ENCODE measurements around the gene DNM3. TPM values are rescaled to one million over a fixed set of nuclear protein-coding genes. Genes with fewer than 3 reads are reported as not detected.

DNM3 gene
- total RNA-seq, 1 experiment from 2014 or later = 0.11 TPM

DNA sequence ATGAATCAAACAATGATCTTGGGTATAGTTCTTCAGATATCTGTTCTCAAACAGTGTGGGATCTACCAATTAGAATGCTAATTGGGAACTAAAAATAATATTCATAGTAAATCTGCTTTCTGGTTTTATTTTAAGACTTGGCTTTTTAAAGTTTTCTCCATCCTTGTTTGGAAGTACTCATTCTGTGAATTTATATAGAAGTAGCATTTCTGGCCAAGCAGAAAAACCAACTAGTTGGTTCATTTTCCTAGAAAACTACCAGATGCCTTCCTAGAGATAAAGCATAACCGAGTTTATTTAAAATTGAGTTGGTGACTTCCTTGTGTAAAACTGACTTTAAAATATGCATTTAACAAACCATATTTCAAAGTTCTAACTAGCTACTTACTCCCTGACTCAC lies 48.8 kb downstream of the DNM3 start:
- H3K9me3 Mint-ChIP-seq (ENCODE audit: unreplicated experiment) = no peaks in the 10 kb centered on the region
- intact Hi-C loops (cut with micrococcal nuclease; ENCODE audit: unreplicated experiment) = no loop called here
- H3K36me3 Mint-ChIP-seq (ENCODE audit: insufficient read depth, unreplicated experiment) = no peaks in the 10 kb centered on the region
- no peak overlapping the region for H3K27ac Mint-ChIP-seq (ENCODE audit: unreplicated experiment)
- H3K27me3 Mint-ChIP-seq (ENCODE audit: insufficient read depth, unreplicated experiment) = peaks cover 4% of the 10 kb centered on the region
- ChIA-PET CTCF (no interaction called here), POLR2A (no interaction called here)
- H3K4me1 Mint-ChIP-seq (ENCODE audit: low read depth, unreplicated experiment) = no peaks in the 10 kb centered on the region
- H3K4me3 Mint-ChIP-seq (ENCODE audit: unreplicated experiment) = no peak overlapping the region
- TF ChIP-seq, protein P1, sequence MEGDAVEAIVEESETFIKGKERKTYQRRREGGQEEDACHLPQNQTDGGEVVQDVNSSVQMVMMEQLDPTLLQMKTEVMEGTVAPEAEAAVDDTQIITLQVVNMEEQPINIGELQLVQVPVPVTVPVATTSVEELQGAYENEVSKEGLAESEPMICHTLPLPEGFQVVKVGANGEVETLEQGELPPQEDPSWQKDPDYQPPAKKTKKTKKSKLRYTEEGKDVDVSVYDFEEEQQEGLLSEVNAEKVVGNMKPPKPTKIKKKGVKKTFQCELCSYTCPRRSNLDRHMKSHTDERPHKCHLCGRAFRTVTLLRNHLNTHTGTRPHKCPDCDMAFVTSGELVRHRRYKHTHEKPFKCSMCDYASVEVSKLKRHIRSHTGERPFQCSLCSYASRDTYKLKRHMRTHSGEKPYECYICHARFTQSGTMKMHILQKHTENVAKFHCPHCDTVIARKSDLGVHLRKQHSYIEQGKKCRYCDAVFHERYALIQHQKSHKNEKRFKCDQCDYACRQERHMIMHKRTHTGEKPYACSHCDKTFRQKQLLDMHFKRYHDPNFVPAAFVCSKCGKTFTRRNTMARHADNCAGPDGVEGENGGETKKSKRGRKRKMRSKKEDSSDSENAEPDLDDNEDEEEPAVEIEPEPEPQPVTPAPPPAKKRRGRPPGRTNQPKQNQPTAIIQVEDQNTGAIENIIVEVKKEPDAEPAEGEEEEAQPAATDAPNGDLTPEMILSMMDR (IDR thresholded peaks at IDR 0.05; ENCODE audit: insufficient read depth in 1 of 2, low read depth in 1 of 2, low read length in 1 of 2, severe bottlenecking in 1 of 2, unreplicated experiment in 1 of 2) = no peak
- no peak for DNase-seq
- no peaks in the 10 kb centered on the region for H3K9me3 ChIP-seq
- no peaks in the 10 kb centered on the region for H3K36me3 ChIP-seq (ENCODE audit: control insufficient read depth, insufficient read depth, low read length)
- H3K4me1 ChIP-seq = no peaks in the 10 kb centered on the region
- H3K27me3 ChIP-seq (replicated peaks; ENCODE audit: control insufficient read depth, insufficient read depth, low read length) = no peaks in the 10 kb centered on the region
- no TSS peak for BruUV-seq (replicated peaks)
- H3K4me3 ChIP-seq (ENCODE audit: low read depth, low read length) = no peak overlapping the region

DNA sequence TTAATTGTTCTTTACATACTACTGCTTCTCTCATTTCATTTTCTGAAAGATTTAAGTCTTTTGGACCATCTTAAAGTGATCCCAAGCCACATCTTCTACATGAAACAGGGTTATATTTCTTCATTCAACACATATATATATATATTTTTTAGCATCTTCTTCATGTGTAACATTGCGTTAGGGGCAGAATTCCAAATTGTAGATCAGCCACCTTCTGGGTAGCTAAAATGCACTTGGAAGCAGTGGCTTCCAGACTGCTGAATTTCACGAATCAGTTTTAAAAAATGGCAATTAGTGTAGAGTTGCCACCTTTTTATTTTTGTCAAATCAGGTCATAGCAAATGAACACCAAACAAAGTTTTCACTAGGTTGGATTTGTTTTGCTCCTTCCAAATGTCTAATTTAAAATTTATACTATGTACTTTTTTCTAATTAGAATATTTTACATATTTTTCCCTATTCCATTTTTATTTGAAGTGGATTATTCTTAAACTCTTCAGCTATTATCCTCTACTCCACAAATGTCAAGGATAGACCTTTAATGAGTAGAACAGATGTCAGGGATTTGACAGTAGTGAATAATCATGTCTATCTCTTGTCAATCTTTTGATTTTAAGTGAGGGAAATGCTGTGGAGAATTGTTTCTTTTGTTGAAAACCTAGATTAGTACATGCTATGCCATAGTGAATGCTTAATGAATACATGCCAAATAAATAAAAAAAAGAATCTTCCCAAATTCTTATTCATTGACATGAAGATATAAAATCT lies 55.8 kb downstream of the DNM3 start:
- H3K9me3 Mint-ChIP-seq (ENCODE audit: unreplicated experiment) = no peaks in the 10 kb centered on the region
- BruUV-seq (replicated peaks) = no TSS peak
- H3K36me3 ChIP-seq (ENCODE audit: control insufficient read depth, insufficient read depth, low read length) = no peaks in the 10 kb centered on the region
- no peaks in the 10 kb centered on the region for H3K9me3 ChIP-seq
- no peaks in the 10 kb centered on the region for H3K4me1 Mint-ChIP-seq (ENCODE audit: low read depth, unreplicated experiment)
- ChIA-PET POLR2A (no interaction called here), CTCF (no interaction called here)
- TF ChIP-seq, protein P1 (IDR thresholded peaks at IDR 0.05; ENCODE audit: insufficient read depth in 1 of 2, low read depth in 1 of 2, low read length in 1 of 2, severe bottlenecking in 1 of 2, unreplicated experiment in 1 of 2) = no peak
- no peaks in the 10 kb centered on the region for H3K36me3 Mint-ChIP-seq (ENCODE audit: insufficient read depth, unreplicated experiment)
- H3K27ac Mint-ChIP-seq (ENCODE audit: unreplicated experiment) = no peak overlapping the region
- H3K27me3 Mint-ChIP-seq (ENCODE audit: insufficient read depth, unreplicated experiment) = no peaks in the 10 kb centered on the region
- H3K27me3 ChIP-seq (replicated peaks; ENCODE audit: control insufficient read depth, insufficient read depth, low read length) = no peaks in the 10 kb centered on the region
- H3K4me3 Mint-ChIP-seq (ENCODE audit: unreplicated experiment) = no peak overlapping the region
- H3K4me3 ChIP-seq (ENCODE audit: low read depth, low read length) = no peak overlapping the region
- no peak for DNase-seq
- intact Hi-C loops (cut with micrococcal nuclease; ENCODE audit: unreplicated experiment) = no loop called here
- no peaks in the 10 kb centered on the region for H3K4me1 ChIP-seq

DNA sequence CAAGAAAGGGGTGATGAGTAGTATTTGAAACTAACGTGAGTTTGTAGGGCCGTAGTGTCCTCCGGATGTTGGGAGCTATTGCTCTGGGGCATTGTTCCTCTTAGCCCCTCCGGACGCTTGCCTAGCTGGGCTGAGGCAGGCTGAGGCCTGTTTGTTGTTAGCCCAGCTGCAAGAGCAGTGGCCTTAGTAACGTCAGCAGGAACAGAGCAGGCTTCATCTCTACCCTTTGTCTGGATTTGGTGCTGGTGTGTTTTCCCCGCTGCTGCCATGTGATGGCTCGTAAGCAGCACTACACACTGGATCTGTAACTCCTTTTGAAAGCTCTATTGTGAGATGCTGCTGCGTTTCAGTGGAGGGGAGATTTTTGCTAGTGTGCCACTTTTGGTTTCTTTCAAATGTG lies 57.6 kb downstream of the DNM3 start:
- DNase-seq = no peak
- Mint-ChIP-seq H3K9me3 (ENCODE audit: unreplicated experiment) (no peaks in the 10 kb centered on the region), H3K36me3 (ENCODE audit: insufficient read depth, unreplicated experiment) (no peaks in the 10 kb centered on the region), H3K27me3 (ENCODE audit: insufficient read depth, unreplicated experiment) (peaks cover 2% of the 10 kb centered on the region), H3K4me1 (ENCODE audit: low read depth, unreplicated experiment) (no peaks in the 10 kb centered on the region), H3K4me3 (ENCODE audit: unreplicated experiment) (no peak overlapping the region), H3K27ac (ENCODE audit: unreplicated experiment) (no peak overlapping the region)
- Histone ChIP-seq H3K9me3 (no peaks in the 10 kb centered on the region), H3K36me3 (ENCODE audit: control insufficient read depth, insufficient read depth, low read length) (no peaks in the 10 kb centered on the region), H3K27me3 (replicated peaks; ENCODE audit: control insufficient read depth, insufficient read depth, low read length) (no peaks in the 10 kb centered on the region), H3K4me1 (no peaks in the 10 kb centered on the region), H3K4me3 (ENCODE audit: low read depth, low read length) (no peak overlapping the region)
- TF ChIP-seq, protein P1 (IDR thresholded peaks at IDR 0.05; ENCODE audit: insufficient read depth in 1 of 2, low read depth in 1 of 2, low read length in 1 of 2, severe bottlenecking in 1 of 2, unreplicated experiment in 1 of 2) = no peak
- no TSS peak for BruUV-seq (replicated peaks)
- CTCF ChIA-PET = no interaction called here
- intact Hi-C loops (cut with micrococcal nuclease; ENCODE audit: unreplicated experiment) = no loop called here
- POLR2A ChIA-PET = no interaction called here

All from Caco-2 (cell line).